Panc1 (cell line): ENCODE measurements around the gene ZNF333.

Experiments
- CTCF ChIP-seq: fragments of 450-650 bp; IDR thresholded peaks from 2 replicates; pipeline ENCODE4 v1.5.1; 2017; ENCODE audit warnings: mild to moderate bottlenecking
- POLR2AphosphoS5 ChIP-seq: IDR thresholded peaks from 2 replicates; pipeline ENCODE4 v1.6.1; 2012; ENCODE audit warnings: mild to moderate bottlenecking, low read depth, low read length, moderate library complexity

DNA sequence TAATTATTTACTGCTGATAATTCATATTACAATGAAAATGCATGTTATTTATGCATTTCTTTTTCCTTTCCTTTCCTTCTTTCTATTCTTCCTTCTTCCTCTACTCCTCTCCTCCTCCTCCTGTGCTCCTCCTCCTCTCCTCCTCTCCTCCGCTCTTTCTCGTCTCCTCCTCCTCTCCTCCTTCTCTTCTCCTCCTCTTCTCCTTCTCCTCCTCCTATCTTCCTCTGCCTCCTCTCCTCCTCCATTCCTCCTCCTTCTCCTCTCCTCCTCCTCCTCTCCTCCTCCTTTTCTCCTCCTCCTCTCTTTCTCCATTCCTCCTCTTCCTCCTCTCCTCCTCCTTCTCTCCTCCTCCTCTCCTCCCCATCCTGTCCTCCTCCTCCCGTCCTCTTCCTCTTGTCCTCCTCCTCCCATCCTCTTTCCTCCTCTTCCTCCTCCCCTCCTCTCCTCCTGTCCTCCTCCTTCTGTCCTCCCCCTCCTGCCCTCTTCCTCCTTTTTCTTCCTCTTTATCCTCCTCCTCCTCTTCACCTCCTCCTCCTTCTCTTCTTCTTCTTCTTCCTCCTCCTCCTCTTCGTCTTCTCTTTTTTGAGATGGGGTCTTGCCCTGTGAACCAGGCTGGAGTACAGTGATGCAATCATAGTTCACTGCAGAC, 73.8 kb downstream of the ZNF333 start:
- TF ChIP-seq CTCF: no peak
- TF ChIP-seq POLR2AphosphoS5: no peak
